Esophagus squamous epithelium (tissue), 4 donors: ENCODE data around the gene SPIB. TPM values are rescaled to one million over a fixed set of nuclear protein-coding genes. Genes with fewer than 3 reads are reported as not detected.

Experiments
- total RNA-seq, 4 donors: library from RNA; depleted of rRNA; stranded (reverse); fragments of >200 nt; gene quantifications; one replicate each; pipeline ENCODE4 v1.1.0, GENCODE V29; 2016

Gene SPIB
- total RNA-seq, 4 donors from 2014 or later = 0.32 TPM; not detected in 3

Other genes starting within 250 kb of the SPIB start
- 100 to 1,000 TPM in 1 of 4 donors, 10 to 100 TPM in 3; 31.1 to 141 (median 39.0) TPM for gene MYH14, start 215.3 kb upstream of the SPIB start, total RNA-seq
- under 1 TPM in 3 of 4 donors, not detected in 1; 0.48 to 0.87 (median 0.57) TPM for gene KCNC3, start 89.6 kb upstream of the SPIB start, total RNA-seq
- under 1 TPM in 1 of 4 donors, not detected in 3; 0.38 TPM for gene NAPSA, start 53.3 kb upstream of the SPIB start, total RNA-seq
- gene NR1H2, start 42.5 kb upstream of the SPIB start, total RNA-seq = 10 to 100 TPM; 48.6 to 84.1 (median 68.1) TPM
- 10 to 100 TPM; 14.0 to 18.8 (median 17.6) TPM for gene POLD1, start 34.6 kb upstream of the SPIB start, total RNA-seq
- gene MYBPC2, start 14.0 kb downstream of the SPIB start, total RNA-seq = under 1 TPM in 1 of 4 donors, not detected in 3; 0.19 TPM
- 10 to 100 TPM; 50.2 to 76.1 (median 59.7) TPM for gene EMC10, start 57.6 kb downstream of the SPIB start, total RNA-seq
- 1 to 10 TPM in 3 of 4 donors, under 1 TPM in 1; 0.53 to 2.0 (median 1.5) TPM for gene GARIN5A, start 57.9 kb downstream of the SPIB start, total RNA-seq
- gene JOSD2, start 92.3 kb downstream of the SPIB start, total RNA-seq = 10 to 100 TPM; 26.3 to 45.1 (median 34.9) TPM
- gene ASPDH, start 95.0 kb downstream of the SPIB start, total RNA-seq = not detected
- 1 to 10 TPM in 1 of 4 donors, under 1 TPM in 3; 0.18 to 1.5 (median 0.44) TPM for gene LRRC4B, start 149.5 kb downstream of the SPIB start, total RNA-seq
- 1 to 10 TPM in 1 of 4 donors, under 1 TPM in 1, not detected in 2; 0.53 to 2.2 TPM for gene SYT3, start 220.9 kb downstream of the SPIB start, total RNA-seq
- not detected for gene C19orf81, start 230.5 kb downstream of the SPIB start, total RNA-seq